HepG2 (cell line): ENCODE results near the gene SPTY2D1. TPM values are rescaled to one million over a fixed set of nuclear protein-coding genes. Genes with fewer than 3 reads are reported as not detected.

ENCODE experiments used
- AGO2 ChIP-seq: fragments of 200-400 bp; formaldehyde crosslinking; optimal IDR thresholded peaks from 2 replicates; pipeline ENCODE3; 2017; ENCODE audit warnings: mild to moderate bottlenecking, low read depth, low read length, moderate library complexity
- ARID5B ChIP-seq: IDR thresholded peaks from 2 replicates; pipeline ENCODE4 v1.4.0; 2020; ENCODE audit warnings: mild to moderate bottlenecking, missing genetic modification reagents
- FOXM1 ChIP-seq: sonication (generic); formaldehyde crosslinking; IDR thresholded peaks from 2 replicates; pipeline ENCODE4 v1.5.0; 2020; ENCODE audit warnings: missing genetic modification reagents
- GABPB1 ChIP-seq: IDR thresholded peaks from 2 replicates; pipeline ENCODE4 v1.6.1; 2016; ENCODE audit warnings: mild to moderate bottlenecking, missing genetic modification reagents, moderate library complexity, missing compliant biosample characterization
- HDAC6 ChIP-seq: fragments of 200-600 bp; sonication (generic); IDR thresholded peaks from 2 replicates; pipeline ENCODE4 v1.7.0; 2017; ENCODE audit warnings: mild to moderate bottlenecking, antibody characterized with exemption, low read length, low read depth
- HIVEP1 ChIP-seq: sonication (generic); formaldehyde crosslinking; IDR thresholded peaks from 2 replicates; pipeline ENCODE4 v1.4.0; 2020; ENCODE audit warnings: mild to moderate bottlenecking, missing genetic modification reagents
- KDM1A ChIP-seq: IDR thresholded peaks from 2 replicates; pipeline ENCODE4 v1.6.1; 2016; ENCODE audit warnings: missing compliant biosample characterization
- NFE2L1 ChIP-seq: sonication (generic); formaldehyde crosslinking; IDR thresholded peaks from 2 replicates; pipeline ENCODE4 v1.4.0; 2020; ENCODE audit warnings: missing genetic modification reagents, mild to moderate bottlenecking, borderline replicate concordance
- PHB2 ChIP-seq: fragments of 450-650 bp; IDR thresholded peaks from 2 replicates; pipeline ENCODE4 v1.6.1; 2018; ENCODE audit not compliant: partially characterized antibody
- PHF21A ChIP-seq: sonication (generic); formaldehyde crosslinking; IDR thresholded peaks from 2 replicates; pipeline ENCODE4 v1.5.0; 2020; ENCODE audit warnings: mild to moderate bottlenecking, missing genetic modification reagents
- REPIN1 ChIP-seq: sonication (generic); formaldehyde crosslinking; IDR thresholded peaks from 2 replicates; pipeline ENCODE4 v1.8.0; 2022; ENCODE audit warnings: missing genetic modification reagents, low read depth, mild to moderate bottlenecking, borderline replicate concordance
- RFXAP ChIP-seq: sonication (generic); formaldehyde crosslinking; IDR thresholded peaks from 2 replicates; pipeline ENCODE4 v1.4.0; 2020; ENCODE audit warnings: missing genetic modification reagents, borderline replicate concordance
- TAF15 ChIP-seq: fragments of 200-400 bp; formaldehyde crosslinking; IDR thresholded peaks from one replicate; pipeline ENCODE4 v1.6.1; 2018; ENCODE audit warnings: mild to moderate bottlenecking, low read depth, low read length; ENCODE audit not compliant: poor library complexity, severe bottlenecking
- THAP11 ChIP-seq: IDR thresholded peaks from 2 replicates; pipeline ENCODE4 v1.6.1; 2016; ENCODE audit warnings: missing biosample characterization, missing genetic modification reagents
- ZBTB2 ChIP-seq: sonication (generic); formaldehyde crosslinking; IDR thresholded peaks from 2 replicates; pipeline ENCODE4 v1.8.0; 2022; ENCODE audit warnings: low read depth, missing genetic modification reagents
- ZFP1 ChIP-seq: IDR thresholded peaks from 2 replicates; pipeline ENCODE4 v1.6.1; 2016
- ZNF383 ChIP-seq: sonication (generic); formaldehyde crosslinking; IDR thresholded peaks from 2 replicates; pipeline ENCODE4 v1.4.0; 2020; ENCODE audit warnings: missing genetic modification reagents, mild to moderate bottlenecking, borderline replicate concordance
- ZNF44 ChIP-seq: sonication (generic); formaldehyde crosslinking; IDR thresholded peaks from 2 replicates; pipeline ENCODE4 v1.5.1; 2020; ENCODE audit warnings: mild to moderate bottlenecking, missing genetic modification reagents
- ZNF503 ChIP-seq: sonication (generic); formaldehyde crosslinking; IDR thresholded peaks from 2 replicates; pipeline ENCODE4 v1.4.0; 2020; ENCODE audit warnings: missing genetic modification reagents
- ZNF629 ChIP-seq: sonication (generic); formaldehyde crosslinking; conservative IDR thresholded peaks from 2 replicates; pipeline ENCODE4 v1.5.0; 2020; ENCODE audit warnings: missing genetic modification reagents
- polyA plus RNA-seq, 8 experiments: library from polyadenylated mRNA; depleted of rRNA in 3 of 8; stranded (reverse) in 7 of 8; unstranded in 1 of 8; fragments of >200 nt; fragmentation: Illumina TruSeq in 4 of 8; extraction: Trizol in 4 of 8; gene quantifications; 2 replicates each; pipeline versions ENCODE4 v1.2.1 to v1.2.3, GENCODE V29; 2011 to 2016; ENCODE audit warnings: low read depth in 4 of 8, missing spikeins in 1 of 8, mixed read lengths in 1 of 8; ENCODE audit not compliant: insufficient read depth in 1 of 8
- total RNA-seq, 5 experiments: library from RNA; depleted of rRNA; stranded (reverse); fragments of >200 nt; fragmentation: Illumina TruSeq; extraction: Trizol; gene quantifications; 2 replicates each; pipeline ENCODE4 v1.2.3, GENCODE V29; 2016; ENCODE audit warnings: low read depth in 1 of 5
- TF ChIP-seq, protein P1 (sequence below): sonication (generic); formaldehyde crosslinking; IDR thresholded peaks from 2 replicates; pipeline ENCODE4 v1.4.0; 2020; ENCODE audit warnings: missing genetic modification reagents

SPTY2D1 gene
- total and polyA plus RNA-seq, 2 of the 13 experiments (the other 11 are each of a cell fraction or from before 2014, with no cell fraction given), result 6.9 to 14.8 TPM

DNA sequence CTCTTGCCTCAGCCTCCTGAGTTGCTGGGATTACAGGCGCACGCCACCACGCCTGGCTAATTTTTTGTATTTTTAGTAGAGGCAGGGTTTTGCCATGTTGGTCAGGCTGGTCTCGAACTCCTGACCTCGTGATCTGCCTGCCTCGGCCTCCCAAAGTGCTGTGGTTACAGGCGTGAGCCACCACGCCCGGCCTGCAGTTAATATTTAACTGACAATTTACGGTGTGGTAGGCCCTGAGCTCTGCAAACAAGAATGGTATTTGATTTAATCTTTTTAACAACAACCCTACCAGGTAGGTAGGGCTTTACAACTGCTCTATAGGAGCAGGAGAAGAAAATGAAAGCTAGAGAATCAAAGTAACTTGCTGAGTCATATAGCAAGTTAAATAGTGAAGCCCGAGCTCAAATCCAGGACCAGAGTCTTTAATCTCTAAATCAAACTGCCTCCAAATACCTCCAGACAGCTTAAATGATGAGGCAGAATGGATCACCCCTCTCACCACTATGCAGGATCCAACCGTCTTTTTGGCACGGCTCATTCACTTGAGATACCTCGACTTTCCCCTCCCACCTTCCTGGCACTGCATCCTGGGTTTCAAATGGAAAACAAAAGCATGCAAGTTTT, 55.1 kb downstream of the SPTY2D1 start (continued):
- TF ChIP-seq KDM1A (CRISPR knock-in tag), result peak; percentile 99
- no peak for TF ChIP-seq TAF15
- TF ChIP-seq HDAC6, result no peak
- TF ChIP-seq ZNF503 (CRISPR knock-in tag), result peak; percentile 27; the same call in 1 of the 2 replicates
- TF ChIP-seq, protein P1, sequence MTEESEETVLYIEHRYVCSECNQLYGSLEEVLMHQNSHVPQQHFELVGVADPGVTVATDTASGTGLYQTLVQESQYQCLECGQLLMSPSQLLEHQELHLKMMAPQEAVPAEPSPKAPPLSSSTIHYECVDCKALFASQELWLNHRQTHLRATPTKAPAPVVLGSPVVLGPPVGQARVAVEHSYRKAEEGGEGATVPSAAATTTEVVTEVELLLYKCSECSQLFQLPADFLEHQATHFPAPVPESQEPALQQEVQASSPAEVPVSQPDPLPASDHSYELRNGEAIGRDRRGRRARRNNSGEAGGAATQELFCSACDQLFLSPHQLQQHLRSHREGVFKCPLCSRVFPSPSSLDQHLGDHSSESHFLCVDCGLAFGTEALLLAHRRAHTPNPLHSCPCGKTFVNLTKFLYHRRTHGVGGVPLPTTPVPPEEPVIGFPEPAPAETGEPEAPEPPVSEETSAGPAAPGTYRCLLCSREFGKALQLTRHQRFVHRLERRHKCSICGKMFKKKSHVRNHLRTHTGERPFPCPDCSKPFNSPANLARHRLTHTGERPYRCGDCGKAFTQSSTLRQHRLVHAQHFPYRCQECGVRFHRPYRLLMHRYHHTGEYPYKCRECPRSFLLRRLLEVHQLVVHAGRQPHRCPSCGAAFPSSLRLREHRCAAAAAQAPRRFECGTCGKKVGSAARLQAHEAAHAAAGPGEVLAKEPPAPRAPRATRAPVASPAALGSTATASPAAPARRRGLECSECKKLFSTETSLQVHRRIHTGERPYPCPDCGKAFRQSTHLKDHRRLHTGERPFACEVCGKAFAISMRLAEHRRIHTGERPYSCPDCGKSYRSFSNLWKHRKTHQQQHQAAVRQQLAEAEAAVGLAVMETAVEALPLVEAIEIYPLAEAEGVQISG (CRISPR knock-in tag), result no peak
- TF ChIP-seq AGO2, result no peak
- no peak for TF ChIP-seq PHB2
- peak; percentile 73 for TF ChIP-seq ZNF629 (CRISPR knock-in tag)
- TF ChIP-seq HIVEP1, result no peak
- TF ChIP-seq PHF21A, result peak; percentile 34; the same call in 1 of the 2 replicates
- peak; percentile 36; the same call in 1 of the 2 replicates for TF ChIP-seq GABPB1 (CRISPR knock-in tag)
- TF ChIP-seq ARID5B (CRISPR knock-in tag), result peak; percentile 69
- TF ChIP-seq NFE2L1 (CRISPR knock-in tag), result no peak
- peak; percentile 21; the same call in 1 of the 2 replicates for TF ChIP-seq RFXAP (CRISPR knock-in tag)
- TF ChIP-seq ZBTB2, result no peak
- peak; percentile 61; the same call in 1 of the 2 replicates for TF ChIP-seq ZFP1 (CRISPR knock-in tag)
- TF ChIP-seq ZNF383 (CRISPR knock-in tag), result no peak
- no peak for TF ChIP-seq FOXM1
- peak; percentile 83; the same call in 1 of the 2 replicates for TF ChIP-seq REPIN1
- TF ChIP-seq THAP11 (CRISPR knock-in tag), result peak; percentile 22; the same call in 1 of the 2 replicates
- no peak for TF ChIP-seq ZNF44 (CRISPR knock-in tag)
